Adrenal gland (tissue), 5 donors: ENCODE results near the gene GLIS1.

Experiments used
- CTCF ChIP-seq, 6 experiments: fragments of 450-650 bp in 4 of 6; fragments of 200-600 bp in 2 of 6; sonication (generic) in 1 of 6; IDR thresholded peaks; 1 replicate in 5 of 6; 2 replicates in 1 of 6; pipeline versions ENCODE4 v1.5.1 to v1.8.0; 2016 to 2021; ENCODE audit warnings: antibody characterized with exemption in 6 of 6, mild to moderate bottlenecking in 2 of 6, moderate library complexity in 1 of 6
- POLR2A ChIP-seq, 2 donors: fragments of 450-650 bp; IDR thresholded peaks; one replicate each; pipeline ENCODE4 v1.6.1; 2017; ENCODE audit warnings: antibody characterized with exemption in 2 of 2, mild to moderate bottlenecking in 2 of 2, moderate library complexity in 1 of 2
- donor health status: DM: no; HTN: no; CAD: no.

- TF ChIP-seq POLR2A (IDR thresholded peaks at IDR 0.05) (no peak), CTCF (IDR thresholded peaks at IDR 0.05) (no peak)
Observed at GRCh38 chr1:53486395-53487026, 252.5 kb downstream of the GLIS1 start.
